NT2/D1 (cell line): ENCODE data around the gene PGM2.
"Not testable (repeated sequence)": the region's sequence is repeated elsewhere in the genome, so short reads cannot be mapped to it uniquely, and the experiment has no call there.

Experiments
- SUZ12 ChIP-seq: IDR thresholded peaks from 2 replicates; pipeline ENCODE4 v1.6.1; 2011; ENCODE audit not compliant: insufficient read length, insufficient read depth; ENCODE audit errors: extremely low read depth
- YY1 ChIP-seq: IDR thresholded peaks from 2 replicates; pipeline ENCODE4 v1.6.1; 2011; ENCODE audit not compliant: insufficient read length, insufficient read depth
- ZNF274 ChIP-seq: IDR thresholded peaks from 2 replicates; pipeline ENCODE4 v1.6.1; 2011; ENCODE audit warnings: mild to moderate bottlenecking, low read depth, low read length

DNA sequence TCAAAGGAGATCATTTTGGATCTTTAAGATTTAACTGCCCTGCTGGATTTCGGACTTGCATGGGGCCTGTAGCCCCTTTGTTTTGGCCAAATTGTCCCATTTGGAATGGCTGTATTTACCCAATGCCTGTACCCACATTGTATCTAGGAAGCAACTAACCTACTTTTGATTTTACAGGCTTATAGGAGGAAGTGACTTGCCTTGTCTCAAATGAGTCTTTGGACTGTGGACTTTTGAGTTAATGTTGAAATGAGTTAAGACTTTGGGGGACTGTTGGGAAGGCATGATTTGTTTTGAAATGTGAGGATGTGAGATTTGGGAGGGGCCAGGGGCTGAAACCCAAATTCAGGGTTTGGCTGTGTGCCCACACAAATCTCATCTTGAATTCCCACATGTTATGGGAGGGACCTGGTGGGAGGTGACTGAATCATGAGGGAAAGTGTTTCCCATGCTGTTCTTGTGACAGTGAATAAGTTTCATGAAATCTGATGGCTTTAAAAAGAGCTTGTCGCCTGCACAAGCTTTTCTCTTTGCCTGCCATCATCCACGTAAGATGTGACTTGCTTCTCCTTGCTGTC lies 38.5 kb upstream of the PGM2 start:
- not testable (repeated sequence) for TF ChIP-seq ZNF274, YY1, SUZ12
